Ovary (tissue), 3 donors: Measurements from ENCODE around the gene CSGALNACT2.

ENCODE experiments used
- CTCF ChIP-seq, 3 donors: fragments of 450-650 bp in 2 of 3; fragments of 200-600 bp in 1 of 3; IDR thresholded peaks; one replicate each; pipeline versions ENCODE4 v1.5.1 to v1.8.0; 2016 to 2022; ENCODE audit warnings: antibody characterized with exemption in 3 of 3, mild to moderate bottlenecking in 1 of 3
- EP300 ChIP-seq: sonication (generic); formaldehyde crosslinking; IDR thresholded peaks from one replicate; pipeline ENCODE4 v1.6.1; 2017; ENCODE audit warnings: antibody characterized with exemption
- POLR2A ChIP-seq: fragments of 450-650 bp; IDR thresholded peaks from one replicate; pipeline ENCODE4 v1.6.1; 2017; ENCODE audit warnings: antibody characterized with exemption, mild to moderate bottlenecking, moderate library complexity
- donor health status: DM: no; HTN: no; CAD: no.

DNA sequence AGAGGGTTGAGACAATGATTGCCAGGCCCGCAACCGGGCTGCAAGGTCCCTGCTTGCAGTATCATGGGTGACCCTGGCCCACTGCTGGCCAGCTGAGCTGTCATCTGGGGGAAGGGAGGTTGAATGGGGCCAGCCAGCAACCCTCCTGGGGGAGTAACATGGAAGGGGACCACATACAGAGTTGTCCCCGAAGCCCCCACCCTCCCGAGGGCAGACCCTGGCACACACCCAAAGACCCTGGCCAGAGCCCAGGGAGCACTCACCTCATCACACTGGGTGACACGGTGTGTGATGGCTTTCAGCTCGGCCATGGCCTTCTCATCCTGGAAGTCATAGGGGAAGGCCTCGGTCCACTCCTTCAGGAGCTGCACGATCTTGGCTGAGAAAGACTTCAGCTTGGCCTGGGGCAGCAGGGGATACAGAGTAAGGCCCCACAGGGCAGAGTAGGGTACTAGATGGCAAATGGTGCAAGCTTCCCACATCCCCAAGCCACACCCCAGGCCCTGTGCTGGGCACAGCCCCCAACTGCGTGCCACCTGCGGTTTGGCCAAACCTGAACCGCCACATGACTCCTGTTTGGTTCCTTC is 63.4 kb downstream of the CSGALNACT2 start:
- TF ChIP-seq POLR2A (no peak), CTCF (IDR thresholded peaks at IDR 0.05) (no peak), EP300 (no peak)
